Measurements from ENCODE around the gene L3MBTL4. TPM values are rescaled to one million over a fixed set of nuclear protein-coding genes. Genes with fewer than 3 reads are reported as not detected.

L3MBTL4 gene
- total and polyA plus RNA-seq, 10 of the 15 experiments (the other 5 are each of a cell fraction or from before 2014, with no cell fraction given), result 1.3 to 8.7 (median 3.8) TPM

DNA sequence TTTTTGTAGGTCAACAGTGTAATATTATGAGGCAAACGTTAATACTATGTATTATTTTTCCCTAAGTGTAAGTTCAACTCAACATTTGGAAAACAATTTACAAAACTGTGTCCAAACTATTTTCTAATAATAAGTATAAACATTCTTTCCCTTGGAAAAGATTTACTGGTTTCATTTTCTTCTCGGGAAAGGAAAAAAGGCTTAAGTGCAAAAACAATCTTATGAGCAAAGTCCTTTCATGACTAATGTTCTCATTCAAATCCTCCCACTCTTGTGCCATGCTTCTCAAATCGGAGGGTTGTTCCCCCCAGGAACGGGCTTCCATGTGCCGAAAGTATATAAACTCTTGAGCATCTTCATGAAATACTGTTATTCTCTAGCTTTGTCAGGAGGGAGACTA lies 19.8 kb upstream of the L3MBTL4 start (continued):
- TF ChIP-seq, protein P1, sequence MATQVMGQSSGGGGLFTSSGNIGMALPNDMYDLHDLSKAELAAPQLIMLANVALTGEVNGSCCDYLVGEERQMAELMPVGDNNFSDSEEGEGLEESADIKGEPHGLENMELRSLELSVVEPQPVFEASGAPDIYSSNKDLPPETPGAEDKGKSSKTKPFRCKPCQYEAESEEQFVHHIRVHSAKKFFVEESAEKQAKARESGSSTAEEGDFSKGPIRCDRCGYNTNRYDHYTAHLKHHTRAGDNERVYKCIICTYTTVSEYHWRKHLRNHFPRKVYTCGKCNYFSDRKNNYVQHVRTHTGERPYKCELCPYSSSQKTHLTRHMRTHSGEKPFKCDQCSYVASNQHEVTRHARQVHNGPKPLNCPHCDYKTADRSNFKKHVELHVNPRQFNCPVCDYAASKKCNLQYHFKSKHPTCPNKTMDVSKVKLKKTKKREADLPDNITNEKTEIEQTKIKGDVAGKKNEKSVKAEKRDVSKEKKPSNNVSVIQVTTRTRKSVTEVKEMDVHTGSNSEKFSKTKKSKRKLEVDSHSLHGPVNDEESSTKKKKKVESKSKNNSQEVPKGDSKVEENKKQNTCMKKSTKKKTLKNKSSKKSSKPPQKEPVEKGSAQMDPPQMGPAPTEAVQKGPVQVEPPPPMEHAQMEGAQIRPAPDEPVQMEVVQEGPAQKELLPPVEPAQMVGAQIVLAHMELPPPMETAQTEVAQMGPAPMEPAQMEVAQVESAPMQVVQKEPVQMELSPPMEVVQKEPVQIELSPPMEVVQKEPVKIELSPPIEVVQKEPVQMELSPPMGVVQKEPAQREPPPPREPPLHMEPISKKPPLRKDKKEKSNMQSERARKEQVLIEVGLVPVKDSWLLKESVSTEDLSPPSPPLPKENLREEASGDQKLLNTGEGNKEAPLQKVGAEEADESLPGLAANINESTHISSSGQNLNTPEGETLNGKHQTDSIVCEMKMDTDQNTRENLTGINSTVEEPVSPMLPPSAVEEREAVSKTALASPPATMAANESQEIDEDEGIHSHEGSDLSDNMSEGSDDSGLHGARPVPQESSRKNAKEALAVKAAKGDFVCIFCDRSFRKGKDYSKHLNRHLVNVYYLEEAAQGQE (IDR thresholded peaks at IDR 0.05; ENCODE audit: low read depth, low read length), result no peak
- no peak for TF ChIP-seq NFIC (IDR thresholded peaks at IDR 0.05; ENCODE audit: low read depth, low read length)
- TF ChIP-seq CBX3 (IDR thresholded peaks at IDR 0.05; ENCODE audit: borderline replicate concordance, low read depth), result no peak
- no peak for TF ChIP-seq IKZF1 (conservative IDR thresholded peaks at IDR 0.05)
- TF ChIP-seq RCOR1 (conservative IDR thresholded peaks at IDR 0.05; ENCODE audit: low read depth, low read length), result no peak
- TF ChIP-seq ASH2L (IDR thresholded peaks at IDR 0.05; ENCODE audit: borderline replicate concordance, low read depth), result no peak
- no peak for TF ChIP-seq SPI1 (IDR thresholded peaks at IDR 0.05; ENCODE audit: borderline replicate concordance, insufficient read depth, low read depth, low read length)
- TF ChIP-seq KDM1A (IDR thresholded peaks at IDR 0.05; ENCODE audit: borderline replicate concordance), result no peak
- no peak for TF ChIP-seq RB1 (IDR thresholded peaks at IDR 0.05; ENCODE audit: borderline replicate concordance)
- no peak for TF ChIP-seq WRNIP1 (IDR thresholded peaks at IDR 0.05; ENCODE audit: borderline replicate concordance, low read depth, low read length)
- no peak for TF ChIP-seq IKZF2 (IDR thresholded peaks at IDR 0.05)
- no peak for TF ChIP-seq MEF2A (IDR thresholded peaks at IDR 0.05; ENCODE audit: insufficient read depth, low read depth, low read length)
